Fibroblast of mammary gland (primary cell): Measurements from ENCODE around the gene SPINK5.

Experiments
- DNase-seq: peaks from one replicate; pipeline ENCODE4 v3.0.0-alpha.2; 2010; ENCODE audit warnings: low read depth
- H3K4me3 ChIP-seq: 2 replicates; pipeline ENCODE4 v1.5.1; 2011; ENCODE audit warnings: low read depth, mild to moderate bottlenecking, low read length, moderate library complexity; ENCODE audit not compliant: control insufficient read depth
- CTCF ChIP-seq: conservative IDR thresholded peaks from 2 replicates; pipeline ENCODE4 v1.5.1; 2011; ENCODE audit warnings: low read depth, low read length, inconsistent platforms; ENCODE audit not compliant: control insufficient read depth, insufficient read depth

SPINK5 gene

GRCh38 chr5:148162038-148162437, 98.3 kb downstream of the SPINK5 start:
- TF ChIP-seq CTCF = no peak
- H3K4me3 ChIP-seq = no peak overlapping the region
- no peak for DNase-seq

- H3K4me3 ChIP-seq = no peak overlapping the region
- no peak for TF ChIP-seq CTCF
- DNase-seq = no peak
Measured at GRCh38 chr5:148163345-148163744, 99.6 kb downstream of the SPINK5 start.

- no peak overlapping the region for H3K4me3 ChIP-seq
- no peak for TF ChIP-seq CTCF
- no peak for DNase-seq
Measured at GRCh38 chr5:148166550-148167283, 102.9 kb downstream of the SPINK5 start.

- DNase-seq = no peak
- TF ChIP-seq CTCF = no peak
- H3K4me3 ChIP-seq = no peak within 1 kb of the TSS
Measured at GRCh38 chr5:148168246-148168645, 104.5 kb downstream of the SPINK5 start, which contains the start of gene SPINK14. Gene SPINK14 (plus strand): TSS chr5:148168546. CDS start chr5:148169733, 1,187 bp downstream.

GRCh38 chr5:148172377-148172776, 108.6 kb downstream of the SPINK5 start:
- no peak for DNase-seq
- no peak for TF ChIP-seq CTCF
- no peak overlapping the region for H3K4me3 ChIP-seq

GRCh38 chr5:148176480-148176879, 112.7 kb downstream of the SPINK5 start:
- no peak for DNase-seq
- no peak for TF ChIP-seq CTCF
- no peak overlapping the region for H3K4me3 ChIP-seq

- no peak for DNase-seq
- no peak overlapping the region for H3K4me3 ChIP-seq
- no peak for TF ChIP-seq CTCF
Measured at GRCh38 chr5:148177207-148177606, 113.4 kb downstream of the SPINK5 start.
